ENCODE measurements around the gene ARHGAP18.

DNA sequence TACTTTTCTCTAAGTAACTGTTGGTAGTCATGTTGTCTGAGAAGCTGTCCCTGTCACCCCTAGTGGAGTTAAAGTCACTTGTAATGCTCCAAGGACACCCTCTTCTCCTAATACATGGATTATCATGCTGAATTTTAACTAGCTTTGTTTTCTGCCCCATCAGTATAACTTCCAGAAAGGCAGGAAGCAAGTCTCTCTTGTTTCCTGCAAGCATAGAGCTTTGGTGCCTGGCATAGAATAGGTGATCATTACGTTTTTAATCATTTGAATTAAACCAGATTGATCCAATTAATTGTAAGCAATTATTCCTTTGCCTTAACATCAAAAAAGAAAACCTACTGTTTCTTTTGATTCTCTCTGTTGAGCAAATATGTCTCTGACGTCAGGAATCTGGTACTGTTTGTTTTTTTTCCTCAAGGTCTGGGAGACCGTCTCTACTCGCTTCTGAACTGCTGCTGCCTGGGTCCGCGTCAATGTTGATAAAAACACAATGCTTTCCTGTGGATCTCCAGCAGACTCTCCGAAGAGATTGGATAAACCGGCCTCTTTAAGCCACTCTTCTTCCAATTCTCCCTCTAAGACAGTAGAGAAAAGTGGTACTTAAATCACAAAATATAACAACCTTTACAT, 71.8 kb downstream of the ARHGAP18 start:
- TF ChIP-seq, protein P1, sequence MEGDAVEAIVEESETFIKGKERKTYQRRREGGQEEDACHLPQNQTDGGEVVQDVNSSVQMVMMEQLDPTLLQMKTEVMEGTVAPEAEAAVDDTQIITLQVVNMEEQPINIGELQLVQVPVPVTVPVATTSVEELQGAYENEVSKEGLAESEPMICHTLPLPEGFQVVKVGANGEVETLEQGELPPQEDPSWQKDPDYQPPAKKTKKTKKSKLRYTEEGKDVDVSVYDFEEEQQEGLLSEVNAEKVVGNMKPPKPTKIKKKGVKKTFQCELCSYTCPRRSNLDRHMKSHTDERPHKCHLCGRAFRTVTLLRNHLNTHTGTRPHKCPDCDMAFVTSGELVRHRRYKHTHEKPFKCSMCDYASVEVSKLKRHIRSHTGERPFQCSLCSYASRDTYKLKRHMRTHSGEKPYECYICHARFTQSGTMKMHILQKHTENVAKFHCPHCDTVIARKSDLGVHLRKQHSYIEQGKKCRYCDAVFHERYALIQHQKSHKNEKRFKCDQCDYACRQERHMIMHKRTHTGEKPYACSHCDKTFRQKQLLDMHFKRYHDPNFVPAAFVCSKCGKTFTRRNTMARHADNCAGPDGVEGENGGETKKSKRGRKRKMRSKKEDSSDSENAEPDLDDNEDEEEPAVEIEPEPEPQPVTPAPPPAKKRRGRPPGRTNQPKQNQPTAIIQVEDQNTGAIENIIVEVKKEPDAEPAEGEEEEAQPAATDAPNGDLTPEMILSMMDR (IDR thresholded peaks at IDR 0.05) = no peak
- TF ChIP-seq EZH2 (IDR thresholded peaks at IDR 0.05) = no peak
- no peak for TF ChIP-seq EZH2phosphoT487 (IDR thresholded peaks at IDR 0.05)

Data from neural progenitor cell (in vitro differentiated cells).